Cerebellar nuclear complex (tissue), 1 donor: Measurements from ENCODE around the gene UBE2H.
"Not testable (repeated sequence)": the region's sequence is repeated elsewhere in the genome, so short reads cannot be mapped to it uniquely, and the experiment has no call there.

Experiments used
- DNase-seq, 2 experiments: peaks; one replicate each; lab custom pipeline; 2025; lab: John Stamatoyannopoulos, UW

UBE2H gene

GRCh38 chr7:129908181-129908580, 44.6 kb downstream of the UBE2H start:
- no peak for DNase-seq

DNA sequence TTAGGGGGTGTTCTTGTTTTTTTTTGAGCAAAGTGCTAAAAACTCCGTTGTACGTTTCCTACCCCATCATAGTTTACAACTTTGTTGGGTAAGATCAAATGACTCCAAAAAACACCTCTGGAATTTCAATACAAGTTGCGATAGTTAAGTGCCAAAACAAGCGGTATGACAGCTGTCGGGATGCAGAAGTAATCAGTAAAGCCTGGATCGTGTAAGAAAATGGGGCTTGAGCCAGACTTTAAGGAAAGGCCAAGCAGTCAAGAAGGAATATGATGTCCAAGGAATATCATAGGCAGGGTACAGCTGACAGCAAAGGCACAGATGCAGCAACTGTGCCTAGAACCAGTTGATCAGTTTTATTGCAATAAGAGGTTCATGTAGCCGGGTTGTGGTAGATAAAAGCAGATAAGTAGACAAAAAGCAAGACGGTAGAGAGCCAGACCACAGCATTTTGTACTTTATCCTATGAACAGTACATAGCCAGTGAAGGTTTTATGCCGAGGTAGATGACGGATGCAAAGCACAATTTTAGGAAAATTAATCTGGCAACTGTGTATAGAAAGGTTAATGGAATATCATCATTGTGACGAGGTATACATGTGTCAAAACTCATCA, 45.5 kb downstream of the UBE2H start:
- no peak for DNase-seq

DNA sequence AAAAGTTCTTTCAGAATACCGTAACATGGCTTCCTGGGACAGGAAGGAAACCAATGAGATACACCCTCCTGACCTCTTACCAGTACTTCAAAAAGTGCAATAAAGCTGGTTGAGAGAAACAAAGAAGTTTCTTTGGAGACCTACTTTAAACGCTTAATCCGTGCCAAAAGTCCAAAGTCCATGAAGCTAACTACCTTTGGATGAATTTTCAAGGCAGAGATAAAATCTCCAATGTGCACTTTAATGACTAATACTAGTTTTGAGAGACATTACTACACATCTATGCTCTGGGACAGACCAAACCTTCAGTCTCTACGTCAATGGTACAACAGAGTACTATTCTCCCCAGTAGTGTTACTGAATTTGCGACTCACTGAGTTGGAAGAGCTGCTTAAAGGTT, 46.1 kb downstream of the UBE2H start:
- no peak for DNase-seq

- no peak for DNase-seq
These were observed 48.8 kb downstream of the UBE2H start for GRCh38 chr7:129903935-129904334.

- DNase-seq: no peak
These were observed 49.9 kb downstream of the UBE2H start for GRCh38 chr7:129902788-129903422.

GRCh38 chr7:129898502-129899160, 54.1 kb downstream of the UBE2H start:
- no peak for DNase-seq

DNA sequence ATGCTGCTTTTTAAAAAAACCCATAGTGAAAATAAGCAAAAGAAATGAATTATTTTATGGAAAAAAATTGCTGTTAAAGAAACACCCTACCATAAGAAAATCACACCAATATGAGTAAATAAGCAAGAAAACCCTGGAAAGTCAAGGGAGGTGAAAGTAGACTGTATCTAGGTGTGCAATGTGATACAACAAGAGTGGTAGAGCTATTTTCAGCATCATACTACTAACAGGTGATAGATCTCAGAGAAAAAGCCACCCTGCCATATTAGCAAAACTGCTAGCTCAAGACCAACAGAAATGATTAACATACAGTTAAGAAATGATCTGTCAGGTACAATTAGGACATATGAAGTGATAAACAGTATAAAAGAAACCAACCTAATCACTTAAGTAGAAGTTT, 54.8 kb downstream of the UBE2H start:
- no peak for DNase-seq

- no peak for DNase-seq
These were observed 56.0 kb downstream of the UBE2H start for GRCh38 chr7:129896568-129897382.

- not testable (repeated sequence) for DNase-seq
These were observed 58.6 kb downstream of the UBE2H start for GRCh38 chr7:129894184-129894583.

DNA sequence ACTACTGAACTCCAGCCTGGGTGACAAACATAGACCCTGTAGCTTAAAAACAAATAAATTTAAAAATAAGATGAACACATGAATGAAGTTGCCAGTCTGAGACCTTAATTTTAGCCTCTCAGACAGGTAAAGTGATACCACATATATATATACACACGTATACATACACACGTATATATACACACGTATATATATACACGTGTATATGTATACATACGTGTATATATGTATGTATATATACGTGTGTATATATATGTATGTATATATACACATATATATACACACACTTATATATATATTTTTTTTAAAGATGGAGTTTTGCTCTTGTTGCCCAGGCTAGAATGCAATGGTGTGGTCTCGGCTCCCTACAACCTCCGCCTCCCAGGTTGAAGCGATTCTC, 62.7 kb downstream of the UBE2H start:
- no peak for DNase-seq

DNA sequence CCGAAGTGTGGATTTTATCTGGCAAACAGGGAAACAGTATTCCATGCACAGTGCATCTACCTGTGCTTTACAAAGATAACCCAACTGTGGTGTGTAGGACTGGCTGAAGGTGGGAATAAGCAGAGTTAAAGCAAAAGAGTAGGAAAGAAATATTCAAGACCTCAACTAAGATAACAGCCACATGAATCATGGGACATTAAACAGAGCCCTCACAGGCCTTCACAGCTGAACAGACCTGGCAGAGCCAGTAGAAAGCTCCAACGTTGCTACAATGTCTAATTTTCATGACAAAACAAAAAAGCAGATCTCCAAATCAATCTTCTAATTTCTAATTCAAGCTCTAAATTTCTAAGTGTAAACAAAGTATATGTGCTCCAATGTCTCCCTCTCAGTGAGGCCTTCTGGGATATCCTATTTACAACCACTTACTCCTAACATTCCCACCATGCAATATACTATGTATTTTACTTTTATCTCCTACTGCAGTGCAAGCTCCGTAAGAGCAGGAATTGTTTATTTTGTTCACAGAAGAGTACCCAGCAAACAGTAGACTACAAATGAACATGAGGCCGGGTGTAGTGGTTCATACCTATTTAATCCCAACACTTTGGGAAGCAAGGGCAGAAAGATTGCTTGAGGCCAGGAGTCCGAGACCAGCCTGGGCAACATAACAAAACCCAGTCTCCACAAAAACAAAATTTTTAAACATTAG, 63.5 kb downstream of the UBE2H start:
- DNase-seq: no peak

GRCh38 chr7:129887865-129888264, 64.9 kb downstream of the UBE2H start:
- DNase-seq: no peak

- no peak for DNase-seq
These were observed 66.0 kb downstream of the UBE2H start for GRCh38 chr7:129886818-129887186.

DNA sequence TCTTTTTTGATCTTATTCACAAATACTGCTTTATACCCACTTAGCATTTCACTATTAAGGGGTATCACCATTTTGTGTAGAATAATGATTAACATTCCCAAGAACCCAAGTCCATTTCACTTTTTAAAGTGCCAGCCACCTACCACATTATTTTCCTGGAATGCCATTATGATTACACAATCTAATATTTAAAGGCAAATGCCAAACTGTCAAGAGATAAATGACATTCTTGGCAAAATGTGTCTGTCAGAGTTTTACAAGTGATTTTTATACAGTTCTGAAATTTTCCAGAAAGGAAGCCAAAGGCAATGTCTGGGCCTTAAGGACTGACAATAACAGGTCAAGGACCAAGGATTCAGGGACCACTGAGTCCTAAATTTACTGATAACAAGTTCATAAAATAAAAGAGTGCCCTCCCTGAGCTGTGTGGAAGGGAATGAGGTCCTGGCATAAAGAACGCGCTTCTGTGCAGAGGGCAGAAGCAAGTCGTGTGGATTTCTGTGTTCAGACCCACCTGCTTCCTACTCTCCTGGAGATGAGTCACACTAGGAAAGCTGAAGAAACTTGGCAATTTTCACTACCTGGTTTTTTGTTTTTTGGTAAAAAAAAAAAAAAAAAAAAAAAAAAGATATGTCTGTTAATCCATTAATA, 66.5 kb downstream of the UBE2H start:
- DNase-seq: no peak

GRCh38 chr7:129884495-129884894, 68.3 kb downstream of the UBE2H start:
- DNase-seq: no peak

DNA sequence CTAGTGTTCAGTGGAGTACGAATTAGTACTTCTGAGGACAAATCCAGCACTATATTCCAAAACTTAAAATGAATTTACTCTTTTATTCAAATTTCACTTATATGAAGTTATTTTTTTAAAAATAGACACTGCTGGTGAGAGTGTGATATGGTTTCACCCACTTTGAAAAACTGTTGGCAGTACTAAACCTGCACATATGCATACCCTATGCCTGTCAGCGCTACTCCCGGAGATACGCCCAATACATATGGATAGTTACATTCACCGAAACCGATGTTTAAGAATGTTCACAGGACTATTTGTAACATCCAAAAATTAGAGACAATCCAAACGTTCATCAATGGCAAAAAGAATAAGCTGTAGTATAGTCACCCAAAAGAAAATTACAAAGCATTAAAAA, 69.6 kb downstream of the UBE2H start:
- no peak for DNase-seq

DNA sequence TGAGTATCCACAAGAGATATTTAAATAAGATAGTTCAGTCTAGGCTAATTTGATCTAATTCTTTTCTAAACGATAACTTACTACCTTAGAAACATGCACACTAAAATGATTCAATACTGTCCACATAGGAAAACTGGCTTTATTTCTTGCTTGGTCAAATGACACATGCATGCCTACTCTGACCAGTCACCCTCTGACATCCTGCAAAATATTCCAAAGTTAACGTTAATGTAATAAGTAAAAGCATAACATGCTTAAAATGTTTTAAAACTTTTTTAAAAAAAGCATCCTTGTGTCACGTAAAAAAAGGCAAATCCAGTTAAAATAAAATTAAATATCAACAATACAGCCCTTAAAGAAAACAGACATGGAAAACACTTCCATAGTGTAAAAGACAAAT, 70.2 kb downstream of the UBE2H start:
- DNase-seq: no peak

GRCh38 chr7:129877146-129877792, 75.5 kb downstream of the UBE2H start:
- DNase-seq: no peak

GRCh38 chr7:129875745-129876411, 76.9 kb downstream of the UBE2H start:
- DNase-seq: no peak

- DNase-seq: no peak
These were observed 77.6 kb downstream of the UBE2H start for GRCh38 chr7:129875160-129875559.
